A549 (cell line): ENCODE data around the gene RNF225. TPM values are rescaled to one million over a fixed set of nuclear protein-coding genes. Genes with fewer than 3 reads are reported as not detected.
A peak's percentile ranks its signal among the peaks of the same experiment; 100 is the strongest.

Experiments
- BHLHE40 ChIP-seq: IDR thresholded peaks from 2 replicates; pipeline ENCODE4 v1.6.1; 2012; ENCODE audit warnings: low read depth, low read length, inconsistent platforms
- CBX2 ChIP-seq: fragments of 200-600 bp; sonication (generic); IDR thresholded peaks from 2 replicates; pipeline ENCODE4 v1.6.1; 2016; ENCODE audit warnings: low read depth, mild to moderate bottlenecking, borderline replicate concordance
- CBX8 ChIP-seq: fragments of 200-600 bp; sonication (generic); IDR thresholded peaks from 2 replicates; pipeline ENCODE4 v1.6.1; 2016
- CEBPB ChIP-seq, 2 experiments: fragments of >200 bp in 1 of 2; sonication (Bioruptor Twin) in 1 of 2; formaldehyde crosslinking in 1 of 2; IDR thresholded peaks; 2 replicates each; pipeline ENCODE4 v1.6.1; 2012 to 2016
- CHD2 ChIP-seq: fragments of 150-350 bp; IDR thresholded peaks from 2 replicates; pipeline ENCODE4 v1.6.1; 2014; ENCODE audit warnings: low read length; ENCODE audit not compliant: partially characterized antibody
- CHD4 ChIP-seq: fragments of 200-600 bp; sonication (generic); IDR thresholded peaks from 2 replicates; pipeline ENCODE4 v1.6.1; 2016; ENCODE audit warnings: antibody characterized with exemption, mild to moderate bottlenecking, borderline replicate concordance
- EHMT2 ChIP-seq: fragments of 200-600 bp; sonication (generic); IDR thresholded peaks from 2 replicates; pipeline ENCODE4 v1.6.1; 2016; ENCODE audit warnings: antibody characterized with exemption, low read depth, mild to moderate bottlenecking, moderate library complexity
- EP300 ChIP-seq, 2 experiments: fragments of >200 bp; sonication (Bioruptor Twin); formaldehyde crosslinking; IDR thresholded peaks; 2 replicates in 1 of 2; 3 replicates in 1 of 2; pipeline ENCODE4 v1.6.1; 2016 to 2017
- GATA3 ChIP-seq: IDR thresholded peaks from 2 replicates; pipeline ENCODE4 v1.6.1; 2012; ENCODE audit warnings: borderline replicate concordance
- HDAC2 ChIP-seq: fragments of 200-600 bp; sonication (generic); IDR thresholded peaks from 2 replicates; pipeline ENCODE4 v1.6.1; 2016
- HEYL ChIP-seq: fragments of 250-450 bp; sonication (Bioruptor Pico); IDR thresholded peaks from 2 replicates; pipeline ENCODE4 v1.8.0; 2021; ENCODE audit warnings: mild to moderate bottlenecking, moderate library complexity
- JUNB ChIP-seq: fragments of >200 bp; sonication (Bioruptor Twin); formaldehyde crosslinking; IDR thresholded peaks from 2 replicates; pipeline ENCODE4 v1.6.1; 2016
- KDM1A ChIP-seq: fragments of 200-600 bp; sonication (generic); IDR thresholded peaks from 2 replicates; pipeline ENCODE4 v1.6.1; 2016; ENCODE audit warnings: low read depth, mild to moderate bottlenecking
- KDM5A ChIP-seq: fragments of 200-600 bp; sonication (generic); IDR thresholded peaks from 2 replicates; pipeline ENCODE4 v1.6.1; 2016; ENCODE audit warnings: antibody characterized with exemption, mild to moderate bottlenecking
- MAZ ChIP-seq: fragments of 150-350 bp; IDR thresholded peaks from 2 replicates; pipeline ENCODE4 v1.6.1; 2014; ENCODE audit warnings: antibody characterized with exemption, low read depth, low read length, borderline replicate concordance
- MYC ChIP-seq: IDR thresholded peaks from 2 replicates; pipeline ENCODE4 v1.6.1; 2012; ENCODE audit warnings: mild to moderate bottlenecking, inconsistent platforms, low read length, improper control_type of control experiment, borderline replicate concordance
- NR3C1 ChIP-seq: fragments of >200 bp; sonication (Bioruptor Twin); formaldehyde crosslinking; IDR thresholded peaks from 3 replicates; pipeline ENCODE4 v1.6.1; 2017
- PHF8 ChIP-seq: fragments of 200-600 bp; sonication (generic); IDR thresholded peaks from 2 replicates; pipeline ENCODE4 v1.6.1; 2016; ENCODE audit warnings: low read depth, mild to moderate bottlenecking, antibody characterized with exemption, moderate library complexity, borderline replicate concordance
- POLR2AphosphoS2 ChIP-seq: conservative IDR thresholded peaks from 2 replicates; pipeline ENCODE4 v1.6.1; 2012; ENCODE audit warnings: low read length, improper control_type of control experiment, inconsistent platforms
- RAD21 ChIP-seq, 2 experiments: fragments of >200 bp in 1 of 2; sonication (Bioruptor Twin) in 1 of 2; formaldehyde crosslinking in 1 of 2; IDR thresholded peaks in 1 of 2; conservative IDR thresholded peaks in 1 of 2; 2 replicates in 1 of 2; 3 replicates in 1 of 2; pipeline ENCODE4 v1.6.1; 2012 to 2018; ENCODE audit warnings: inconsistent platforms in 1 of 2
- RFX5 ChIP-seq: fragments of 450-650 bp; IDR thresholded peaks from 2 replicates; pipeline ENCODE4 v1.7.1; 2014; ENCODE audit warnings: antibody characterized with exemption, mild to moderate bottlenecking, moderate library complexity
- RNF2 ChIP-seq: fragments of 200-600 bp; sonication (generic); IDR thresholded peaks from 2 replicates; pipeline ENCODE4 v1.6.1; 2016; ENCODE audit warnings: low read depth, mild to moderate bottlenecking, antibody characterized with exemption, moderate library complexity, borderline replicate concordance
- SREBF2 ChIP-seq: fragments of 450-650 bp; IDR thresholded peaks from 2 replicates; pipeline ENCODE4 v1.6.1; 2014; ENCODE audit warnings: mild to moderate bottlenecking, moderate library complexity
- ZC3H11A ChIP-seq: fragments of 450-650 bp; IDR thresholded peaks from 2 replicates; pipeline ENCODE4 v1.6.1; 2014; ENCODE audit warnings: antibody characterized with exemption, mild to moderate bottlenecking
- ZFP36 ChIP-seq: fragments of 450-650 bp; IDR thresholded peaks from 2 replicates; pipeline ENCODE4 v1.6.1; 2014; ENCODE audit warnings: borderline replicate concordance; ENCODE audit not compliant: partially characterized antibody
- ZSCAN20 ChIP-seq: fragments of 250-450 bp; sonication (Bioruptor Pico); IDR thresholded peaks from 2 replicates; pipeline ENCODE4 v1.8.0; 2022; ENCODE audit warnings: mild to moderate bottlenecking, moderate library complexity
- polyA plus RNA-seq, 4 experiments: library from polyadenylated mRNA; depleted of rRNA in 3 of 4; stranded (reverse); fragments of >200 nt; fragmentation: RNase III in 1 of 4; extraction: RNeasy Plus Mini Kit Qiagen cat#74134 plus additional on column Dnase treatment in 1 of 4; gene quantifications; 2 replicates in 3 of 4; 3 replicates in 1 of 4; pipeline ENCODE4 v1.2.3, GENCODE V29; 2011 to 2017
- TF ChIP-seq, protein P1 (sequence below): fragments of 200-600 bp; sonication (generic); IDR thresholded peaks from 2 replicates; pipeline ENCODE4 v1.6.1; 2016; ENCODE audit warnings: antibody characterized with exemption, mild to moderate bottlenecking, moderate library complexity
- TF ChIP-seq, protein P2 (sequence below): fragments of 250-450 bp; sonication (Bioruptor Pico); IDR thresholded peaks from 2 replicates; pipeline ENCODE4 v1.5.0; 2020; ENCODE audit warnings: low read depth, mild to moderate bottlenecking, moderate library complexity
- TF ChIP-seq, protein P3 (sequence below): fragments of 250-450 bp; sonication (Bioruptor Pico); IDR thresholded peaks from 2 replicates; pipeline ENCODE4 v1.5.0; 2021; ENCODE audit warnings: mild to moderate bottlenecking, moderate library complexity, borderline replicate concordance
- TF ChIP-seq, protein P4 (sequence below): IDR thresholded peaks from 2 replicates; pipeline ENCODE4 v1.6.1; 2012
- TF ChIP-seq, protein P5 (sequence below): IDR thresholded peaks from 2 replicates; pipeline ENCODE4 v1.6.1; 2012
- TF ChIP-seq, protein P6 (sequence below): fragments of 450-650 bp; IDR thresholded peaks from 2 replicates; pipeline ENCODE4 v1.6.1; 2014; ENCODE audit warnings: antibody characterized with exemption
- TF ChIP-seq, protein P7 (sequence below): IDR thresholded peaks from 2 replicates; pipeline ENCODE4 v1.6.1; 2012; ENCODE audit warnings: low read depth, borderline replicate concordance

The RNF225 gene
- polyA plus RNA-seq, 2 of the 4 experiments (the other 2 are of a cell fraction): not detected

DNA sequence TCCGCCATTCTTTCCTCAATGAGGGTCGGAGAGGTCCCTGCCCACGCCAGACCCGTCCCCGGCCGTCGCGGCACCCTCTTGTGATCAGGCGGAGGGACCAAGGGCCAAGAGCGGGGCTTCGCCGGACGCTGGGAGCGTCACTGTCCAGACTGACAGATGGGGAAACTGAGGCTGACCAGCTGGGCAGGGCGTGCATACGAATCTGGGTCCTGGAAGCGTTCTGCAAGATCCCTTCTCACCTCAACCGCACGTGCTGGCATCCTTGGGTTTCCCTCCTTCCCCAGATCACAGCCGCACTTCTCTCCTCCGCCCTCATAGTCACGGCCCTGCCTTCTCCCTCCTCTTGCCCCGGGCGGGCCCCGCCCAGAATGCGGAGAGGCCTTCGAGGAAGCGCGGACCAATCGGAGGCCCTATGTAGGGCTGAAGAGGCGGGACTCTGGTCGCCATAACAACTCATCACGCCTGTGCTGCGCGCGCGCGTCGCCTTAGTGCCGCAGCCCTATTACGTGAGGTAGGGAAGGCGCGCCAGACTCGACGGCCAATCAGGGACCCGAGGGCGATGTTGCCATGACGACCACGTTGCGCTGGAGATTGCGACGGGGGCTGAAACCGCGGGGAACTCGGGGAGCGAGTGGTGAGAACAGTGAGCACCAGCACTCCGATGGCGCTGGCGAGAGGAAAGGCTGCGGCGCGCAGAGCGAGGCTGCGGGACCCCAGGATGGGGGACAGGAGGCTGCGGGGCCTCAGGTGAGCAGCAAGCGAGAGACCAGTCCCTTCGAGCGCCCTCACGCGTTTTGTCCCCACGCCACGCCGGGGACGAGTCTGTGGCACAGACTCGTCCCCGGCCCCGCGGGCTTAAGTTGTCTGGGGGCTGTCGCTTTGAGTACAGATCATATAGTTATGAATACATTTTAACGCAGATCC lies 5.7 kb downstream of the RNF225 start (continued):
- TF ChIP-seq, protein P1, sequence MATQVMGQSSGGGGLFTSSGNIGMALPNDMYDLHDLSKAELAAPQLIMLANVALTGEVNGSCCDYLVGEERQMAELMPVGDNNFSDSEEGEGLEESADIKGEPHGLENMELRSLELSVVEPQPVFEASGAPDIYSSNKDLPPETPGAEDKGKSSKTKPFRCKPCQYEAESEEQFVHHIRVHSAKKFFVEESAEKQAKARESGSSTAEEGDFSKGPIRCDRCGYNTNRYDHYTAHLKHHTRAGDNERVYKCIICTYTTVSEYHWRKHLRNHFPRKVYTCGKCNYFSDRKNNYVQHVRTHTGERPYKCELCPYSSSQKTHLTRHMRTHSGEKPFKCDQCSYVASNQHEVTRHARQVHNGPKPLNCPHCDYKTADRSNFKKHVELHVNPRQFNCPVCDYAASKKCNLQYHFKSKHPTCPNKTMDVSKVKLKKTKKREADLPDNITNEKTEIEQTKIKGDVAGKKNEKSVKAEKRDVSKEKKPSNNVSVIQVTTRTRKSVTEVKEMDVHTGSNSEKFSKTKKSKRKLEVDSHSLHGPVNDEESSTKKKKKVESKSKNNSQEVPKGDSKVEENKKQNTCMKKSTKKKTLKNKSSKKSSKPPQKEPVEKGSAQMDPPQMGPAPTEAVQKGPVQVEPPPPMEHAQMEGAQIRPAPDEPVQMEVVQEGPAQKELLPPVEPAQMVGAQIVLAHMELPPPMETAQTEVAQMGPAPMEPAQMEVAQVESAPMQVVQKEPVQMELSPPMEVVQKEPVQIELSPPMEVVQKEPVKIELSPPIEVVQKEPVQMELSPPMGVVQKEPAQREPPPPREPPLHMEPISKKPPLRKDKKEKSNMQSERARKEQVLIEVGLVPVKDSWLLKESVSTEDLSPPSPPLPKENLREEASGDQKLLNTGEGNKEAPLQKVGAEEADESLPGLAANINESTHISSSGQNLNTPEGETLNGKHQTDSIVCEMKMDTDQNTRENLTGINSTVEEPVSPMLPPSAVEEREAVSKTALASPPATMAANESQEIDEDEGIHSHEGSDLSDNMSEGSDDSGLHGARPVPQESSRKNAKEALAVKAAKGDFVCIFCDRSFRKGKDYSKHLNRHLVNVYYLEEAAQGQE: no peak
- TF ChIP-seq, protein P2, sequence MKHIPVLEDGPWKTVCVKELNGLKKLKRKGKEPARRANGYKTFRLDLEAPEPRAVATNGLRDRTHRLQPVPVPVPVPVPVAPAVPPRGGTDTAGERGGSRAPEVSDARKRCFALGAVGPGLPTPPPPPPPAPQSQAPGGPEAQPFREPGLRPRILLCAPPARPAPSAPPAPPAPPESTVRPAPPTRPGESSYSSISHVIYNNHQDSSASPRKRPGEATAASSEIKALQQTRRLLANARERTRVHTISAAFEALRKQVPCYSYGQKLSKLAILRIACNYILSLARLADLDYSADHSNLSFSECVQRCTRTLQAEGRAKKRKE (CRISPR knock-in tag): no peak
- TF ChIP-seq RNF2 (no peak), ZSCAN20 (CRISPR knock-in tag) (no peak), JUNB (no peak), EHMT2 (no peak), ZFP36 (no peak), HDAC2 (no peak), CEBPB (IDR thresholded peaks at IDR 0.05) (0 out of 4 replicates have a peak, but pooled peaks of 1 of the 2 experiments have one; percentile 3), GATA3 (no peak), RFX5 (peak; percentile 98), SREBF2 (no peak), CBX2 (no peak), RAD21 (conservative IDR thresholded peaks at IDR 0.05 in 1 of 2, IDR thresholded peaks at IDR 0.05 in 1 of 2) (no peak), MAZ (0 out of 2 replicates have a peak, but pooled peaks have one; percentile 64), ZC3H11A (no peak), PHF8 (peak; percentile 76; the same call in 1 of the 2 replicates), KDM1A (no peak), CBX8 (no peak), KDM5A (no peak), BHLHE40 (0 out of 2 replicates have a peak, but pooled peaks have one; percentile 21), NR3C1 (no peak), MYC (0 out of 2 replicates have a peak, but pooled peaks have one; percentile 24), HEYL (CRISPR knock-in tag) (no peak), CHD4 (no peak), CHD2 (no peak), POLR2AphosphoS2 (no peak), EP300 (IDR thresholded peaks at IDR 0.05) (no peak)
- TF ChIP-seq, protein P3, sequence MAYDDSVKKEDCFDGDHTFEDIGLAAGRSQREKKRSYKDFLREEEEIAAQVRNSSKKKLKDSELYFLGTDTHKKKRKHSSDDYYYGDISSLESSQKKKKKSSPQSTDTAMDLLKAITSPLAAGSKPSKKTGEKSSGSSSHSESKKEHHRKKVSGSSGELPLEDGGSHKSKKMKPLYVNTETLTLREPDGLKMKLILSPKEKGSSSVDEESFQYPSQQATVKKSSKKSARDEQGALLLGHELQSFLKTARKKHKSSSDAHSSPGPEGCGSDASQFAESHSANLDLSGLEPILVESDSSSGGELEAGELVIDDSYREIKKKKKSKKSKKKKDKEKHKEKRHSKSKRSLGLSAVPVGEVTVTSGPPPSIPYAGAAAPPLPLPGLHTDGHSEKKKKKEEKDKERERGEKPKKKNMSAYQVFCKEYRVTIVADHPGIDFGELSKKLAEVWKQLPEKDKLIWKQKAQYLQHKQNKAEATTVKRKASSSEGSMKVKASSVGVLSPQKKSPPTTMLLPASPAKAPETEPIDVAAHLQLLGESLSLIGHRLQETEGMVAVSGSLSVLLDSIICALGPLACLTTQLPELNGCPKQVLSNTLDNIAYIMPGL: no peak
- TF ChIP-seq, protein P4, sequence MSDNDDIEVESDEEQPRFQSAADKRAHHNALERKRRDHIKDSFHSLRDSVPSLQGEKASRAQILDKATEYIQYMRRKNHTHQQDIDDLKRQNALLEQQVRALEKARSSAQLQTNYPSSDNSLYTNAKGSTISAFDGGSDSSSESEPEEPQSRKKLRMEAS: peak; percentile 91
- TF ChIP-seq, protein P5, sequence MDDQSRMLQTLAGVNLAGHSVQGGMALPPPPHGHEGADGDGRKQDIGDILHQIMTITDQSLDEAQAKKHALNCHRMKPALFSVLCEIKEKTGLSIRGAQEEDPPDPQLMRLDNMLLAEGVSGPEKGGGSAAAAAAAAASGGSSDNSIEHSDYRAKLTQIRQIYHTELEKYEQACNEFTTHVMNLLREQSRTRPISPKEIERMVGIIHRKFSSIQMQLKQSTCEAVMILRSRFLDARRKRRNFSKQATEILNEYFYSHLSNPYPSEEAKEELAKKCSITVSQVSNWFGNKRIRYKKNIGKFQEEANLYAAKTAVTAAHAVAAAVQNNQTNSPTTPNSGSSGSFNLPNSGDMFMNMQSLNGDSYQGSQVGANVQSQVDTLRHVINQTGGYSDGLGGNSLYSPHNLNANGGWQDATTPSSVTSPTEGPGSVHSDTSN: peak; percentile 26; the same call in 1 of the 2 replicates
- TF ChIP-seq, protein P6, sequence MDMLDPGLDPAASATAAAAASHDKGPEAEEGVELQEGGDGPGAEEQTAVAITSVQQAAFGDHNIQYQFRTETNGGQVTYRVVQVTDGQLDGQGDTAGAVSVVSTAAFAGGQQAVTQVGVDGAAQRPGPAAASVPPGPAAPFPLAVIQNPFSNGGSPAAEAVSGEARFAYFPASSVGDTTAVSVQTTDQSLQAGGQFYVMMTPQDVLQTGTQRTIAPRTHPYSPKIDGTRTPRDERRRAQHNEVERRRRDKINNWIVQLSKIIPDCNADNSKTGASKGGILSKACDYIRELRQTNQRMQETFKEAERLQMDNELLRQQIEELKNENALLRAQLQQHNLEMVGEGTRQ: no peak
- TF ChIP-seq, protein P7, sequence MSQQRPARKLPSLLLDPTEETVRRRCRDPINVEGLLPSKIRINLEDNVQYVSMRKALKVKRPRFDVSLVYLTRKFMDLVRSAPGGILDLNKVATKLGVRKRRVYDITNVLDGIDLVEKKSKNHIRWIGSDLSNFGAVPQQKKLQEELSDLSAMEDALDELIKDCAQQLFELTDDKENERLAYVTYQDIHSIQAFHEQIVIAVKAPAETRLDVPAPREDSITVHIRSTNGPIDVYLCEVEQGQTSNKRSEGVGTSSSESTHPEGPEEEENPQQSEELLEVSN: peak; percentile 96
